Measurements from ENCODE around the gene CYB561D1. TPM values are rescaled to one million over a fixed set of nuclear protein-coding genes. Genes with fewer than 3 reads are reported as not detected.

The CYB561D1 gene
- total and polyA plus RNA-seq, 10 of the 15 experiments (the other 5 are each of a cell fraction or from before 2014, with no cell fraction given): 0.68 to 9.0 (median 3.3) TPM

DNA sequence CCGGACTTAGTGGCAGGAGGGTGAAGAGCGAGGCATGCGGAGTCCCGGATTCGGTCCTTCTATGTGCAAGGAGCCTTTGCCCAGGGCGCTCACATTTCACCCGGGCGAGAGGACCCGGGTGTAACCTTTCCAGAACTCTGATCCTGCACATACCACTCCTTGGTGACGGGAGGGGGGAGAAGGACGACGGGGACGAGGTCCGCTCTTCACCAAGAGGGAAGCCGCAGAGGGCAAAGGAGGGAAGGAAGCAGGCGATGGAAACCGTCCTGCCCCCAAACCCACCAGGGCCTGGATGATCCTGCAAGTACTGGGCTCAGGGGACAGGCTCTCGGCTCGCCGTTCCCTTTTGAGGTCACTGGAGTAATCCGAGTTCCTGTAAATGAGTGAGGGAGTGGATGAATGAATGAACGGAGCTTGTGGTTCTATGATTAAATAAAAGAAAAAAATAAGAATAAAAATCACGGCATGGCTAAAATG is 26.6 kb upstream of the CYB561D1 start:
- ChIA-PET SMC1A (ENCODE audit: uncharacterized antibody, unreplicated experiment) (no interaction called here), POLR2A (no interaction called here), RAD21 (ENCODE audit: unreplicated experiment) (no interaction called here), CTCF (interaction anchor here (1.6 kb wide), 1 partner anchor 65 kb away, joined by 6 read pairs; no protein-coding TSS in a partner anchor)
- H3K79me2 ChIP-seq (ENCODE audit: control insufficient read depth, insufficient read depth, low read length): no peaks in the 10 kb centered on the region
- H3K4me3 ChIP-seq: no peak overlapping the region
- no TSS peak for BruUV-seq (replicated peaks)
- TF ChIP-seq ETV6 (conservative IDR thresholded peaks at IDR 0.05 in 1 of 2, IDR thresholded peaks at IDR 0.05 in 1 of 2; ENCODE audit: borderline replicate concordance in 1 of 2, low read depth in 1 of 2): no peak
- in situ Hi-C loops (cut with MboI) (no loop called here), intact Hi-C loops (cut with micrococcal nuclease; ENCODE audit: unreplicated experiment) (no loop called here)
- no peaks in the 10 kb centered on the region for H3K4me1 ChIP-seq (ENCODE audit: control insufficient read depth, insufficient read depth, low read length)
- H2AFZ ChIP-seq (ENCODE audit: control insufficient read depth, low read depth, low read length): no peak overlapping the region
- peaks cover 4 to 7% of the 10 kb centered on the region in 2 experiments; a peak in 3 of 4 replicates for H3K27me3 ChIP-seq (replicated peaks in 1 of 2; ENCODE audit: control insufficient read depth in 2 of 2, insufficient read depth in 2 of 2, low read length in 1 of 2)
- no peak overlapping the region for H3K27ac ChIP-seq (ENCODE audit: control insufficient read depth, insufficient read depth)
- no peaks in the 10 kb centered on the region for H3K36me3 ChIP-seq (ENCODE audit: control insufficient read depth in 2 of 2, insufficient read depth in 2 of 2, low read length in 1 of 2)
- H3K4me2 ChIP-seq (ENCODE audit: control insufficient read depth, insufficient read depth): no peak overlapping the region
- H3K9me3 ChIP-seq (replicated peaks; ENCODE audit: control insufficient read depth, insufficient read depth, low read length): no peaks in the 10 kb centered on the region
- FAIRE-seq (no peak), ATAC-seq (no peak), DNase-seq (ENCODE audit: low read depth, low spot score) (no peak)
- H3K9ac ChIP-seq (ENCODE audit: control insufficient read depth, insufficient read depth, low read length): no peak overlapping the region
- WGBS (ENCODE audit: insufficient coverage, insufficient replicate concordance, low lambda C conversion rate, missing lambda C conversion rate): 17% methylated on average over 18 of the region's 23 CpGs
- no peaks in the 10 kb centered on the region for H4K20me1 ChIP-seq (ENCODE audit: control insufficient read depth, insufficient read depth)

GRCh38 chr1:109468061-109468460 is 25.8 kb upstream of the CYB561D1 start:
- H3K36me3 ChIP-seq (ENCODE audit: control insufficient read depth in 2 of 2, insufficient read depth in 2 of 2, low read length in 1 of 2): no peaks in the 10 kb centered on the region
- WGBS (ENCODE audit: insufficient coverage, insufficient replicate concordance, low lambda C conversion rate, missing lambda C conversion rate): 93% methylated on average over 1 of the region's 1 CpG
- POLR2A ChIA-PET: no interaction called here
- no peak overlapping the region for H3K27ac ChIP-seq (ENCODE audit: control insufficient read depth, insufficient read depth)
- FAIRE-seq (no peak), DNase-seq (ENCODE audit: low read depth, low spot score) (no peak), ATAC-seq (no peak)
- RAD21 ChIA-PET (ENCODE audit: unreplicated experiment): no interaction called here
- H3K9ac ChIP-seq (ENCODE audit: control insufficient read depth, insufficient read depth, low read length): no peak overlapping the region
- no peaks in the 10 kb centered on the region for H4K20me1 ChIP-seq (ENCODE audit: control insufficient read depth, insufficient read depth)
- SMC1A ChIA-PET (ENCODE audit: uncharacterized antibody, unreplicated experiment): no interaction called here
- intact Hi-C loops (cut with micrococcal nuclease; ENCODE audit: unreplicated experiment) (no loop called here), in situ Hi-C loops (cut with MboI) (no loop called here)
- no peak overlapping the region for H3K4me2 ChIP-seq (ENCODE audit: control insufficient read depth, insufficient read depth)
- TF ChIP-seq, protein P1, sequence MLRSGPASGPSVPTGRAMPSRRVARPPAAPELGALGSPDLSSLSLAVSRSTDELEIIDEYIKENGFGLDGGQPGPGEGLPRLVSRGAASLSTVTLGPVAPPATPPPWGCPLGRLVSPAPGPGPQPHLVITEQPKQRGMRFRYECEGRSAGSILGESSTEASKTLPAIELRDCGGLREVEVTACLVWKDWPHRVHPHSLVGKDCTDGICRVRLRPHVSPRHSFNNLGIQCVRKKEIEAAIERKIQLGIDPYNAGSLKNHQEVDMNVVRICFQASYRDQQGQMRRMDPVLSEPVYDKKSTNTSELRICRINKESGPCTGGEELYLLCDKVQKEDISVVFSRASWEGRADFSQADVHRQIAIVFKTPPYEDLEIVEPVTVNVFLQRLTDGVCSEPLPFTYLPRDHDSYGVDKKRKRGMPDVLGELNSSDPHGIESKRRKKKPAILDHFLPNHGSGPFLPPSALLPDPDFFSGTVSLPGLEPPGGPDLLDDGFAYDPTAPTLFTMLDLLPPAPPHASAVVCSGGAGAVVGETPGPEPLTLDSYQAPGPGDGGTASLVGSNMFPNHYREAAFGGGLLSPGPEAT (IDR thresholded peaks at IDR 0.05; ENCODE audit: low read depth): no peak
- TF ChIP-seq IKZF1 (conservative IDR thresholded peaks at IDR 0.05) (no peak), NFIC (IDR thresholded peaks at IDR 0.05; ENCODE audit: low read depth, low read length) (no peak), ZNF207 (IDR thresholded peaks at IDR 0.05; ENCODE audit: borderline replicate concordance) (no peak), LARP7 (IDR thresholded peaks at IDR 0.05) (no peak), POLR2A (IDR thresholded peaks at IDR 0.05; ENCODE audit: low read depth, low read length) (no peak), CTCF (IDR thresholded peaks at IDR 0.05 in 2 of 3, conservative IDR thresholded peaks at IDR 0.05 in 1 of 3; ENCODE audit: control insufficient read depth in 2 of 3, extremely low read depth in 1 of 3, insufficient read depth in 1 of 3, low read depth in 3 of 3, low read length in 3 of 3) (no peak)
- CTCF ChIA-PET: interaction anchor here (1.2 to 1.6 kb wide), 2 partner anchors 11 to 65 kb away, joined by 4 to 6 read pairs; no protein-coding TSS in a partner anchor
- H3K4me3 ChIP-seq: no peak overlapping the region
- peaks cover 4 to 7% of the 10 kb centered on the region in 2 experiments; a peak in 3 of 4 replicates for H3K27me3 ChIP-seq (replicated peaks in 1 of 2; ENCODE audit: control insufficient read depth in 2 of 2, insufficient read depth in 2 of 2, low read length in 1 of 2)
- H3K79me2 ChIP-seq (ENCODE audit: control insufficient read depth, insufficient read depth, low read length): no peaks in the 10 kb centered on the region
- no peaks in the 10 kb centered on the region for H3K9me3 ChIP-seq (replicated peaks; ENCODE audit: control insufficient read depth, insufficient read depth, low read length)
- BruUV-seq (replicated peaks): no TSS peak
- no peaks in the 10 kb centered on the region for H3K4me1 ChIP-seq (ENCODE audit: control insufficient read depth, insufficient read depth, low read length)
- no peak overlapping the region for H2AFZ ChIP-seq (ENCODE audit: control insufficient read depth, low read depth, low read length)
